ENCODE results near the gene SLC35F1.

- TF ChIP-seq CTCF (conservative IDR thresholded peaks at IDR 0.05): no peak
- TF ChIP-seq ZFX (IDR thresholded peaks at IDR 0.05): no peak
Observed at GRCh38 chr6:118317581-118318563, 410.8 kb downstream of the SLC35F1 start.
